ENCODE results near the gene SCPEP1. TPM values are rescaled to one million over a fixed set of nuclear protein-coding genes. Genes with fewer than 3 reads are reported as not detected.

Gene SCPEP1
- polyA plus RNA-seq, 1 of the 3 experiments (the other 2 are of a cell fraction) = 99.6 TPM

GRCh38 chr17:56987283-56987834 lies 9.4 kb downstream of the SCPEP1 start:
- H3K9me3 ChIP-seq = no peaks in the 10 kb centered on the region
- H3K27me3 ChIP-seq (ENCODE audit: insufficient read depth) = no peaks in the 10 kb centered on the region
- H2AFZ ChIP-seq (ENCODE audit: low read depth) = no peak overlapping the region
- no peak overlapping the region for H3K4me3 ChIP-seq (ENCODE audit: low read depth in 2 of 2, low read length in 1 of 2)
- TF ChIP-seq, protein P1, sequence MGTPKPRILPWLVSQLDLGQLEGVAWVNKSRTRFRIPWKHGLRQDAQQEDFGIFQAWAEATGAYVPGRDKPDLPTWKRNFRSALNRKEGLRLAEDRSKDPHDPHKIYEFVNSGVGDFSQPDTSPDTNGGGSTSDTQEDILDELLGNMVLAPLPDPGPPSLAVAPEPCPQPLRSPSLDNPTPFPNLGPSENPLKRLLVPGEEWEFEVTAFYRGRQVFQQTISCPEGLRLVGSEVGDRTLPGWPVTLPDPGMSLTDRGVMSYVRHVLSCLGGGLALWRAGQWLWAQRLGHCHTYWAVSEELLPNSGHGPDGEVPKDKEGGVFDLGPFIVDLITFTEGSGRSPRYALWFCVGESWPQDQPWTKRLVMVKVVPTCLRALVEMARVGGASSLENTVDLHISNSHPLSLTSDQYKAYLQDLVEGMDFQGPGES (IDR thresholded peaks at IDR 0.05; ENCODE audit: low read depth, low read length) = no peak
- TF ChIP-seq CHD2 (IDR thresholded peaks at IDR 0.05; ENCODE audit: low read length, partially characterized antibody) = no peak
- no peak for TF ChIP-seq RAD21 (IDR thresholded peaks at IDR 0.05; ENCODE audit: low read length)
- TF ChIP-seq, protein P2, sequence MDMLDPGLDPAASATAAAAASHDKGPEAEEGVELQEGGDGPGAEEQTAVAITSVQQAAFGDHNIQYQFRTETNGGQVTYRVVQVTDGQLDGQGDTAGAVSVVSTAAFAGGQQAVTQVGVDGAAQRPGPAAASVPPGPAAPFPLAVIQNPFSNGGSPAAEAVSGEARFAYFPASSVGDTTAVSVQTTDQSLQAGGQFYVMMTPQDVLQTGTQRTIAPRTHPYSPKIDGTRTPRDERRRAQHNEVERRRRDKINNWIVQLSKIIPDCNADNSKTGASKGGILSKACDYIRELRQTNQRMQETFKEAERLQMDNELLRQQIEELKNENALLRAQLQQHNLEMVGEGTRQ (IDR thresholded peaks at IDR 0.05; ENCODE audit: borderline replicate concordance, low read depth, low read length) = no peak
- no peak for TF ChIP-seq NRF1 (IDR thresholded peaks at IDR 0.05; ENCODE audit: low read depth, low read length)
- no peak for TF ChIP-seq MXI1 (IDR thresholded peaks at IDR 0.05; ENCODE audit: low read depth, low read length)
- TF ChIP-seq, protein P3, sequence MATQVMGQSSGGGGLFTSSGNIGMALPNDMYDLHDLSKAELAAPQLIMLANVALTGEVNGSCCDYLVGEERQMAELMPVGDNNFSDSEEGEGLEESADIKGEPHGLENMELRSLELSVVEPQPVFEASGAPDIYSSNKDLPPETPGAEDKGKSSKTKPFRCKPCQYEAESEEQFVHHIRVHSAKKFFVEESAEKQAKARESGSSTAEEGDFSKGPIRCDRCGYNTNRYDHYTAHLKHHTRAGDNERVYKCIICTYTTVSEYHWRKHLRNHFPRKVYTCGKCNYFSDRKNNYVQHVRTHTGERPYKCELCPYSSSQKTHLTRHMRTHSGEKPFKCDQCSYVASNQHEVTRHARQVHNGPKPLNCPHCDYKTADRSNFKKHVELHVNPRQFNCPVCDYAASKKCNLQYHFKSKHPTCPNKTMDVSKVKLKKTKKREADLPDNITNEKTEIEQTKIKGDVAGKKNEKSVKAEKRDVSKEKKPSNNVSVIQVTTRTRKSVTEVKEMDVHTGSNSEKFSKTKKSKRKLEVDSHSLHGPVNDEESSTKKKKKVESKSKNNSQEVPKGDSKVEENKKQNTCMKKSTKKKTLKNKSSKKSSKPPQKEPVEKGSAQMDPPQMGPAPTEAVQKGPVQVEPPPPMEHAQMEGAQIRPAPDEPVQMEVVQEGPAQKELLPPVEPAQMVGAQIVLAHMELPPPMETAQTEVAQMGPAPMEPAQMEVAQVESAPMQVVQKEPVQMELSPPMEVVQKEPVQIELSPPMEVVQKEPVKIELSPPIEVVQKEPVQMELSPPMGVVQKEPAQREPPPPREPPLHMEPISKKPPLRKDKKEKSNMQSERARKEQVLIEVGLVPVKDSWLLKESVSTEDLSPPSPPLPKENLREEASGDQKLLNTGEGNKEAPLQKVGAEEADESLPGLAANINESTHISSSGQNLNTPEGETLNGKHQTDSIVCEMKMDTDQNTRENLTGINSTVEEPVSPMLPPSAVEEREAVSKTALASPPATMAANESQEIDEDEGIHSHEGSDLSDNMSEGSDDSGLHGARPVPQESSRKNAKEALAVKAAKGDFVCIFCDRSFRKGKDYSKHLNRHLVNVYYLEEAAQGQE (IDR thresholded peaks at IDR 0.05; ENCODE audit: low read depth, low read length) = no peak
- no peak for TF ChIP-seq TEAD4 (IDR thresholded peaks at IDR 0.05; ENCODE audit: borderline replicate concordance, insufficient read depth)
- TF ChIP-seq RXRA (IDR thresholded peaks at IDR 0.05; ENCODE audit: borderline replicate concordance, low read depth) = no peak
- no peak for TF ChIP-seq RCOR1 (IDR thresholded peaks at IDR 0.05; ENCODE audit: low read length)
- TF ChIP-seq EP300 (IDR thresholded peaks at IDR 0.05; ENCODE audit: borderline replicate concordance in 1 of 2, low read depth in 1 of 2, low read length in 1 of 2) = no peak
- TF ChIP-seq PBX3 (IDR thresholded peaks at IDR 0.05) = no peak
- no peak for TF ChIP-seq POLR2AphosphoS5 (IDR thresholded peaks at IDR 0.05; ENCODE audit: low read depth, low read length)
- no peak for TF ChIP-seq TAF1 (IDR thresholded peaks at IDR 0.05; ENCODE audit: borderline replicate concordance, low read depth, low read length)
- TF ChIP-seq MEF2A (IDR thresholded peaks at IDR 0.05; ENCODE audit: borderline replicate concordance, low read depth) = no peak
- TF ChIP-seq GABPA (IDR thresholded peaks at IDR 0.05; ENCODE audit: low read depth) = no peak
- no peak for TF ChIP-seq FOXJ3 (CRISPR knock-in tag; IDR thresholded peaks at IDR 0.05)
- TF ChIP-seq SMC3 (IDR thresholded peaks at IDR 0.05; ENCODE audit: low read depth, low read length) = no peak
- no peak for TF ChIP-seq FOSL2 (IDR thresholded peaks at IDR 0.05; ENCODE audit: borderline replicate concordance, low read depth)
- TF ChIP-seq RFX5 (IDR thresholded peaks at IDR 0.05; ENCODE audit: low read length) = no peak
- no peaks in the 10 kb centered on the region for H3K9me2 ChIP-seq
- no peaks in the 10 kb centered on the region for H3K79me2 ChIP-seq (ENCODE audit: insufficient read depth)
- H3K4me2 ChIP-seq = no peak overlapping the region
- 89% methylated on average over 11 of the region's 11 CpGs for whole genome bisulfite sequencing (ENCODE audit: low lambda C conversion rate)
- DNase-seq = no peak
- CTCF ChIA-PET = interaction anchor here (1.4 to 1.6 kb wide), 2 partner anchors 23 to 871 kb away, joined by 3 to 7 read pairs; no protein-coding TSS in a partner anchor
- H3K36me3 ChIP-seq (replicated peaks in 1 of 2; ENCODE audit: control insufficient read depth in 1 of 2, insufficient read depth in 2 of 2, low read length in 1 of 2) = peaks cover 11 to 22% of the 10 kb centered on the region in 2 experiments
- no peak overlapping the region for H3K9ac ChIP-seq
- POLR2A ChIA-PET = no interaction called here
- no peaks in the 10 kb centered on the region for H3F3A ChIP-seq (replicated peaks; ENCODE audit: insufficient read depth)
- no peak overlapping the region for H3K27ac ChIP-seq (ENCODE audit: low read depth in 2 of 2, low read length in 1 of 2)
- no peaks in the 10 kb centered on the region for H3K4me1 ChIP-seq (ENCODE audit: control insufficient read depth in 1 of 2, insufficient read depth in 2 of 2, low read depth in 1 of 2, low read length in 1 of 2)
- H4K20me1 ChIP-seq (ENCODE audit: insufficient read depth) = no peaks in the 10 kb centered on the region
